Choroid plexus epithelial cell (primary cell): ENCODE data around the gene KMT2C.
A peak's percentile ranks its signal among the peaks of the same experiment; 100 is the strongest.
"Not testable (repeated sequence)": the region's sequence is repeated elsewhere in the genome, so short reads cannot be mapped to it uniquely, and the experiment has no call there.

Source experiments
- DNase-seq: peaks from one replicate; pipeline ENCODE4 v3.0.0-alpha.2; 2010; ENCODE audit warnings: low read depth
- H3K4me3 ChIP-seq: 2 replicates; pipeline ENCODE4 v1.5.1; 2011; ENCODE audit warnings: low read depth, mild to moderate bottlenecking, control low read depth, low read length, moderate library complexity
- TF ChIP-seq, protein P1 (sequence below): conservative IDR thresholded peaks from 2 replicates; pipeline ENCODE4 v1.5.1; 2011; ENCODE audit warnings: low read depth, mild to moderate bottlenecking, control low read depth, inconsistent platforms, low read length, moderate library complexity

Gene KMT2C

DNA sequence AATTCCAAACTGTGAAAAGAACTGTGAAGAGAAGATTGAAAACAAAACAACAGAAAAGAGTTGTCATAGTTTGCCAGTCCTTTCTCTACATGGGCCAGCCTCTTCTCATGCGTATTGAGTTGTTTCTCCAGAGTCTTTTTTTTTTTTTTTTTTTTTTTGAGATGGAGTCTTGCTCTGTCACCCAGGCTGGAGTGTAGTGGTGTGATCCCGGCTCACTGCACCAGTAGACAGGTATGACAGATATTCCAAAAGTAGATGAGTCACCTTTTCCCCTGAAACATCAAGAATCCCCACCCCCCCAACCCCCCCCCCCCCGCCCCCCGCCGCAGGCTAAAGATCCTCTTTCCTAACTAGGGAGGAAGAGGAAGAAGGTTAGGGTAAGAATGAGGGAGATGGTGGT lies 15.6 kb upstream of the KMT2C start:
- H3K4me3 ChIP-seq, result no peak overlapping the region
- no peak for DNase-seq

GRCh38 chr7:152445386-152446008 lies 9.7 kb upstream of the KMT2C start:
- H3K4me3 ChIP-seq, DNase-seq: not testable (repeated sequence)

More for the DNA sequence above, 15.6 kb upstream of the KMT2C start:
- TF ChIP-seq, protein P1, sequence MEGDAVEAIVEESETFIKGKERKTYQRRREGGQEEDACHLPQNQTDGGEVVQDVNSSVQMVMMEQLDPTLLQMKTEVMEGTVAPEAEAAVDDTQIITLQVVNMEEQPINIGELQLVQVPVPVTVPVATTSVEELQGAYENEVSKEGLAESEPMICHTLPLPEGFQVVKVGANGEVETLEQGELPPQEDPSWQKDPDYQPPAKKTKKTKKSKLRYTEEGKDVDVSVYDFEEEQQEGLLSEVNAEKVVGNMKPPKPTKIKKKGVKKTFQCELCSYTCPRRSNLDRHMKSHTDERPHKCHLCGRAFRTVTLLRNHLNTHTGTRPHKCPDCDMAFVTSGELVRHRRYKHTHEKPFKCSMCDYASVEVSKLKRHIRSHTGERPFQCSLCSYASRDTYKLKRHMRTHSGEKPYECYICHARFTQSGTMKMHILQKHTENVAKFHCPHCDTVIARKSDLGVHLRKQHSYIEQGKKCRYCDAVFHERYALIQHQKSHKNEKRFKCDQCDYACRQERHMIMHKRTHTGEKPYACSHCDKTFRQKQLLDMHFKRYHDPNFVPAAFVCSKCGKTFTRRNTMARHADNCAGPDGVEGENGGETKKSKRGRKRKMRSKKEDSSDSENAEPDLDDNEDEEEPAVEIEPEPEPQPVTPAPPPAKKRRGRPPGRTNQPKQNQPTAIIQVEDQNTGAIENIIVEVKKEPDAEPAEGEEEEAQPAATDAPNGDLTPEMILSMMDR, result no peak

GRCh38 chr7:152443586-152443985 lies 7.8 kb upstream of the KMT2C start:
- H3K4me3 ChIP-seq, result no peak overlapping the region
- no peak for DNase-seq
- TF ChIP-seq, protein P1, result no peak

- TF ChIP-seq, protein P1, result no peak
- no peak for DNase-seq
- no peak overlapping the region for H3K4me3 ChIP-seq
Observed at GRCh38 chr7:152442330-152442835, 6.6 kb upstream of the KMT2C start.

DNA sequence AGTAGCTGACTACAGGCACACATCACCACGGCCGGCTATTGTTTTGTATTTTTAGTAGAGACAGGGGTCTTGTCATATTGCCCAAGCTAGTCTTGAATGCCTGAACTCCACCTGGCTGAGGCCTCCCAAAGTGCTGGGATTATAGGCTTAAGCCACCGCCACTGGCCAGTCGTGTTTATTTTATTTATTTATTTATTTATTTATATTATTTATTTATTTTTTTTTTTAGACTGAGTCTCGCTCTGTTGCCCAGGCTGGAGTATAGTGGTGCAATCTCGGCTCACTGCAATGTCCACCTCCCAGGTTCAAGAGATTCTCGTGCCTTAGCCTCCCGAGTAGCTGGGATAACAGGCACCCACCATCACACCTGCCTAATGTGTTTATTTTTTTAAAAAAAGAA lies 6.0 kb upstream of the KMT2C start:
- DNase-seq, H3K4me3 ChIP-seq: not testable (repeated sequence)

- not testable (repeated sequence) for DNase-seq, H3K4me3 ChIP-seq
Observed at GRCh38 chr7:152441168-152441567, 5.4 kb upstream of the KMT2C start.

DNA sequence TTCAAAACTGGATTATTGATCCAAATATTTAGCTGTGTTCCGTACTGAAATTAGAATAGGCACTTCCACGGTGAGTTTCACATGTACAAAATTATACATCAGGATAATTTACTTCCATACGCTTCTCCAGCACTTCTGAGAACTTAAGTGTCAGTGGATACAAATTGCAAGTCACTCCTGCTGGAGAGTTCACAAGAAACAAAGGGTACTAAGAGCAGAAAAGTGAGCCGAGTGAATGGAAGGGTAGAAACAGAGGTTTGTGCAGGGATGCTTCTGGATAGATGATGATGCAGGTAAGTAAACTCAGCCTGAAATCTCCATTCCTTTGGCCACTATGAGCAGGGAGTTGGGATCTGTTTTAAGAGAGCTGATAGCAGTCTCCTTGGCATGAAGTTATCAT lies 2.2 kb upstream of the KMT2C start:
- DNase-seq, H3K4me3 ChIP-seq: not testable (repeated sequence)

DNA sequence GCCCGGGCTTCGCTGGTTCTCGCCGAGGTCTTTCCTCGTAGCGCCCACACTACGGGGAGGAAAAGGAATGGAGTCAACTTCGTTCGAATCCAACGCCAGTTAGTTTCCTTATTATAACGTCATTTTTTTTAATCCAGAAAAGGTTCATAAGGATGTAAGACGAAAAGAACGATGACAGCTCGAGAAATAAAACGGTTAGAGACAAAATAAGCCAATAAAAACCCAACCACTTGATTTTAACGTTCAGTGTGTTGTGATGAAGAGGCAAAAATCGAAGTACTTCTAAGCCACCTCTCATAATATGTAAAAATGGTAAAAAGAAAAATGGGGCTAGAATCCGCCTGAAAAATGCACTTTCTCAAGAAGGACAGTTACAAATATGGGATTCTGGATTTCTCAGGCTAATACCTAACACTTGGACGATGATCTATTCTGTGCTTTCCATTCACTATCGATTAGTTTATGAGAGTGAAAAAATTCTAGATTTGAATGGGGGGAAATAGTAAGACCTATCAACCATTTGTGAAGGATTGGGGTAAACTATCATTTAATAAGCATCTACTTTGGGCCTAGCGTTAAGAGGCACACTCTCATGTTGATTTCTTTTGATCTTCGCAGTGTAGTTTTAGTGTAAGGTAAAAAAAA lies 1.2 kb upstream of the KMT2C start:
- H3K4me3 ChIP-seq, result peak overlapping the region; percentile 69

DNA sequence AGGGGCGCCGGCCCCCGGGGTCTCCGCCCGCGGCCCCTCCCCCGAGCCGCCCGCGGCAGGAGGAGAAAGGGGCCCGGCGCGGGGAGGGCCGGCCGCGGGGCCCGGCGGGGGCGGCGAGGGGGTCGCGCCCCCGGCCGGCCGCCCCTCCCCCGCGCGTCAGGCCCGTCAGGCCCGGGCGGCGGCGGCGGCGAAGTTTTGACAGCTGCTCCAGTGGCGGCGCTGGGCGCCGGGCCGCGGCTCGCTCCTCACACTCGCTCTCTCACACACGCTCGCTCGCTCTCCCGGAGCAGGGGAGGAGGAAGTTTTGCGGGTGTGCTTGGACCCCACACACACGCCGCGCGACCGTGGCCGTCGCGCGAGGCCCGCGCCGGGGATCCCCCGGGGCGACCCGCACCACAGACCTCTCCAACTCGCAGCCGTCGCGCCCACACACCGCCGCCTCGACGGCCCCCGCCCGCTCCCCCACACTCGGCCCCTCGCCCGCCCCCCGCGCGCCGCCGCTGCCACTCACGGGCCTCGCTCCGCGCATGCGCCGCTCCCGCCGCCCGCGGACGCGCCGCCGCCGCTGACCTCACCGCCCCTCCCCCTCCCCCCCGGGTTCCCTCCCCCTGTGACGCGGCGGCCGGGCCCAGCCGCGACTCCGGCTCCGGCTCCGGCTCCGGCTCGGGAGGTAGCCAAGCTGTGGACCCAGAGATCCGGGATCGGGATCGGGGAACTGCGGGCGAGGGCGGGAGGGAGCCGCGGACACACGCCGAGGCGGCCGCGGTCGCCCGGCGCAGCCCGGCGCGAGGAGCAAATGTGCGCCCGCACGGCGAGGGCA lies 518 bp upstream of the KMT2C start:
- TF ChIP-seq, protein P1, result no peak
- H3K4me3 ChIP-seq, result peak overlapping the region; percentile 76
- peak; percentile 94 for DNase-seq

More for the DNA sequence above, 1.2 kb upstream of the KMT2C start:
- DNase-seq, result peak; percentile 24

GRCh38 chr7:152434511-152435383 lies 1.1 kb downstream of the KMT2C start:
- peak overlapping the region; percentile 76 for H3K4me3 ChIP-seq
- DNase-seq, result peak; percentile 56

- H3K4me3 ChIP-seq, result peak overlapping the region; percentile 76
- peak; percentile 30 for DNase-seq
Observed at GRCh38 chr7:152433721-152434490, 1.9 kb downstream of the KMT2C start.

- H3K4me3 ChIP-seq, result peak overlapping the region; percentile 18
Observed at GRCh38 chr7:152432735-152433134, 3.1 kb downstream of the KMT2C start.

More at GRCh38 chr7:152432735-152433134, 3.1 kb downstream of the KMT2C start:
- not testable (repeated sequence) for DNase-seq
